GM18526 (cell line): ENCODE results near the gene HIVEP1.

Experiments used
- POLR2A ChIP-seq: IDR thresholded peaks from 3 replicates; pipeline ENCODE4 v1.6.1; 2011; ENCODE audit not compliant: insufficient read length; ENCODE audit errors: extremely low read depth

HIVEP1 gene

DNA sequence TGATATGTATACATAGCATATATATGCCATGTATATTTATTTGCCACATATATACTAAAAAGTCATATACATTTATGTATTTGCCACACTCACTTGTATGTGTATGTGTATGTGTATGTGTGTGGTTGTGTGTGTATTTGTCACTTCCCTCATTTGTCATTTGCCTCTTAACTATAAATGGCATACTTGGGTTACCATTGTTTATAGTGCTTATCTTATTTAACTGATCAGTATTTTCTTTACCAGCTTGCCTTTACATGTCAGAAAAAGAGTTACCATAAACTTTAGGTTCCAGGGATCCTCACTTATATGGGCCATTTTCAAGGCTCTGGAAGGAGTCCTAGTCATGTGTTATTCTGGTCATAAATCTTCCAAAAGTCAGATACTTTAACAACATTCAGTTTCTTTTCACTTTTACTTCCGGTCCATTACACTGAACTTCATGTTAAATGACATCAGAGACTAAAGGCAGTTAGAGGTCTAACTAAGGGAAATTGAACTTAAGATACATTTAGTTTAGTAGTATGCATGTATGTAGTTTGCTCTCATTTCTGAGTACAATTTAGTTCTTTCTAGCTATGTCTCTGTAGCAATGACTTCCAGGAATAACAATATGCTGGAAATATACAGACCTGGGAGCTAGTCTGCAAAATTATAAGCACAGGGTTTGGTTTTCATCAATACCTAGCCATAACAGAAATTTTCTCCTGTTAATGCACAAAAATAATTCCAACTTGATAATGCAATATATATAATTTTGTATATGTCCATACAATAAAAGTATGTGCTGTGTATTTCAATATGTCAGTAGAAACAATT is 33.7 kb upstream of the HIVEP1 start:
- TF ChIP-seq POLR2A: no peak

DNA sequence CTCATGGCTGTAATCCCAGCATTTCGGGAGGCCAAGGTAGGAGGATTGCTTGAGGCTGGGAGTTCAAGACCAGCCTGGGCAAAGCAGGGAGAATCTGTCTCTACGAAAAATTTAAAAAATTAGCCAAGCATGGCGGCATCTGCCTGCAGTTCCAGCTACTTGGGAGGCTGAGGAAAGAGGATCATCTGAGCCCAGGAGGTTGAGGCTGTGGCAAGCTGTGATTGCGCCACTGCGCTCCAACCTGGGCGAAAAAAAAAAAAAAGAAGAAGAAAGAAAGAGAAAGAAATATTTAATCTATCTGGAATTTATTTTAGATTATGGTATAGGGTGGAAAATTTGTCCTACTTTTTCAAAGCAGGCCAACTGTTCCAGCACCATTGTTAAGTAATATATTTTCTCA is 32.2 kb upstream of the HIVEP1 start:
- TF ChIP-seq POLR2A: no peak

- TF ChIP-seq POLR2A: no peak
Measured at GRCh38 chr6:11983306-11983705, 28.8 kb upstream of the HIVEP1 start.

DNA sequence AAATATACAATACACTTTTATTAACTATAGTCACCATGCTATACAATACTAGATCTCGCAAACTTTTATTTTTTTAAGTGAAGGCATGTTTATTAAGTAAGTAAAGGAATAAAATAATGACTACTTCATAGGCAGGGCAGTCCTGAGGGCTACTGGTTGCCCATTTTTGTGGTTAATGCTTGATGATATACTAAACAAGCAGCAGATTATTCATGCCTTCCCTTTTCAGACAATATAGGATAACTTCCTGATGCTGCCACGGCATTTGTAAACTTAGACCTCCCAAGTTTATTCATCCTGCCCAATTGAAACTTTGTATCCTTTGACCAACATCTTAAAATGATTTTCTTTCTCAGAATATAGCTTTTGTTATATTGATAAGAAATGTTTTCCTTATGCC is 24.7 kb upstream of the HIVEP1 start:
- no peak for TF ChIP-seq POLR2A

GRCh38 chr6:11989386-11989785 is 22.7 kb upstream of the HIVEP1 start:
- no peak for TF ChIP-seq POLR2A

- TF ChIP-seq POLR2A: no peak
Measured at GRCh38 chr6:11992086-11992485, 20.0 kb upstream of the HIVEP1 start.

GRCh38 chr6:11994875-11995461 is 17.1 kb upstream of the HIVEP1 start:
- no peak for TF ChIP-seq POLR2A

- TF ChIP-seq POLR2A: no peak
Measured at GRCh38 chr6:11996751-11997150, 15.4 kb upstream of the HIVEP1 start.

GRCh38 chr6:11999246-11999645 is 12.9 kb upstream of the HIVEP1 start:
- TF ChIP-seq POLR2A: no peak

DNA sequence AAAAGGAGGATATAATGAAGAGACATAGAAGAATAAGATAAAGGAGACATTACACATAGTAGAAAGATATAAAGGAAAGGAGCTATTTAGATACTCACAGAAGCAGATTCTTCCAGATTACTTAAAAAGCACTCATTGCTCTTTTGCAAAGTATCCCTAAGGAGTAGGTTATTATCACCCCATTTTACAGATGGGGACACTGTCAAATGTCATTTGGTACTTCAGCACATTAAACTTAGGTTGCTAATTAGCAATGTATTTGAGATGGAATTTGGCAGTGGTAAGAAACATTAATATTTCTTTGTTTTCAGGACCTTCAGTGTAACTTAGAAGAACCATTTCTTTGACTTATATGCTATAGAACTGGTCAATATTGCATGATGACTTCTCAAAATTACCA is 11.9 kb upstream of the HIVEP1 start:
- no peak for TF ChIP-seq POLR2A

DNA sequence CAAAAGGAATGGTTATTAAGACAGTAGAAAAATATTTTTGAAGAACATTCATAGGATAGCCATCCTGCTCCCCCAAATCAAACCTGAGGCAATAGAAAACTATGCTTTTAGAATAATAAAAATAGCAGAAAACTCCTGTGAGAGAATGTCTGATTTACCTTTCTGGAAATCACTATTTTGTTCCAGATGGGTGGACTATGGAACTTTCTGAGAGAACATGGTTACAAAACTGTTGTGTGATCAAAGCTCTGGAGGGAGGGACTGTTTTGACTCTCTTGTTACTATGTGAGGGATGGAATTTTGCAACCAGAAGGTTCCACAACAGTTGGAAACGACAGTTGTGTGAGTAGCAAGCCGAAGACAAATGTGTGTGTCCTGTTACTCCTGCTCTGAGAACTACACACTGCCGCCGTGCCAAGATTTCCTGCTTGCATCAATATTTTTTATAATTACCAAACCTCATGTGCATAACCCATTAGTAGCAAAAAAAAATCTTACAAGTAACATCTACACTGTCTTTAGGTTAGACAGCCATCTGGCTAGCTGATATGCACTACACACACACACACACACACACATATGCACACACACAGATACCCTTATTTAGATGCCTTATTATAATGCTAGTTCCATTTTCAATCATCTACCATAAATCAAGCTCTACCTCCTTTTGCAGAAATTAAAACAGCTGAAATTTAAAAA is 11.0 kb upstream of the HIVEP1 start:
- no peak for TF ChIP-seq POLR2A

- no peak for TF ChIP-seq POLR2A
Measured at GRCh38 chr6:12001706-12002435, 10.2 kb upstream of the HIVEP1 start.

- TF ChIP-seq POLR2A: no peak
Measured at GRCh38 chr6:12007473-12007872, 4.6 kb upstream of the HIVEP1 start.

DNA sequence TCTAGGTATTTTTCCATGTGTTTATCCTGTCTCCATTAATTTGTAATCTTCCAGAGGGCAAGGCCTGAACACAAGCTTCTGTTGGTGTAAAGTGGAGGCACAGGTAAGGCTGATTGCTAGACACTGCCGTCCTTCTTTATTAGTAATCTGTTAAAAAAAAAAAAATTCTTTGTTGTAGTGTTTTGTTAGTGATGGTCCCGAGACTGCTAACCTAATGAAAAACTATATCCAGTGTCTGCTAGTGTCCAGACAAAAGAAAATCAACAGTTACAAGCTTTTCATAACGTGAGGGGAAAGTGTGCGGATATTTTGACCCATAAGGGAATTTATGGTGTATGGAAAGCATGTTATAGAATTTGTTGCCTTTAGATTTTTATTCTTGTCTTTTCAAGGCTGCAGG is 4.2 kb upstream of the HIVEP1 start:
- no peak for TF ChIP-seq POLR2A

DNA sequence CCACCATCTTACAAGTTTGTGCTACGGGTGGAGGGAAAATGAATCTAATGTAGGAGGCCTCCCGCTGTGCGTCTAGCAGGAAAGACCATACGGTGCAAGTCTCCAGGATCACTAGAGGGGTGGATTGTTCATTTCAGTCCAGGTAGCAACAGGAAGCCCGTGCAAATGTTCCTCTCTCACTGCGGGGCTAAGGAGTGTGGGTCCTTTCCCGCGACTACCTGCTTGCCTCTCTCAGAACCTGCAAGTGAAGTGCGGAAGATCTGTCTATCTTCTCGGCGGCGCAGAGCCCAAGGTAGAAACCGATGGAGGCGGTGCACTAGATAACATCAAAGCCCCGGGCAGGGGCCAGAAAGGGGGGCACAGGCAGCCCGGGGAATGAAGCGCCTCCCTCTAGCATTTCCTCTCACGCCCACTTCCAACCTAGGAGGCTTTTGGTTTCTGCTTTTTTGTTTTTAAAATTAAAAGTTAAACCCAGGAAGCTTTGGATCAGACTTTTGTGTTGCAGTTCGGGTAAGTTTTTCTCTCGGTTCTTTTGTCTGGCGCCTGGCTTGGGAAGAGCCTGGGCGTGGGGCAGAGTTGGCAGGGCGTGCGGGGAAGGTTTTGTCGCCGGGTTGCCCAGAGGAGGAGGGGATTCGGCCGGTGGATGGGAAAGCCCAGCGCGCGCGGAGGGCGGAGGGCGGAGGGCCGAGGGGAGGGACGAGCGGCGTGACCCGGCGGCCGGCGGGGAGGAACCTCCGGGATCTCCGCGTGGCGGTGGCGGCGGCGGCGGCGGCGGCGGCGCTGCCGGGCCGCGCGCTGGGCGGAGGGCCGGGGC is 3.5 kb upstream of the HIVEP1 start:
- TF ChIP-seq POLR2A: peak; percentile 61

DNA sequence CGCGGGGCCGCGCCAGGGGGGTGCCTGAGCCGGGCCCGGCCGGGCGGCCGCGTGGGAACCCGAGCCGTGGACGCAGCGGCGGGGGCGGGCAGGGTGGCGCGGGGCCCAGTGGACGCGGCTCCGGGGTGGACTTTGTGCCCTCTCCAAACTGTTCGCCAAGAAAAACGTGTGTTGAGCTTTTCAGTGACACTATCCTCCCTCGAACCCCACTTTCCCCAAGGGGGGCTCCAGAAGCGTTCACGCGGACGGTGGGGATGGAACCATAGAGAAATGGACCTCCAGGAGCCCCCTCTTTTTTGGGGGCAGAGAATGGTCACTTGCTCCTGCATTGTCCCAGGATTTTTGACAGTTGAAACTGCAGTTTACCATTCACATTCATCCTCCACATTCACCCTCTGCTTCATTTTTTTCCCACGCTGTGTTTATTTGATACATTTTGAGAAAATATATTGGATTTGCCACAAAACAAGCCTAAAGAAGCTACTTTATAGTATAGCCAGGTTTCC is 2.9 kb upstream of the HIVEP1 start:
- no peak for TF ChIP-seq POLR2A
